Measurements from ENCODE around the gene MARK4.
"Not testable (repeated sequence)": the region's sequence is repeated elsewhere in the genome, so short reads cannot be mapped to it uniquely, and the experiment has no call there.

MARK4 gene

GRCh38 chr19:45311621-45312020, 60.5 kb downstream of the MARK4 start:
- no peak overlapping the region for H3K4me3 ChIP-seq (ENCODE audit: low read depth, low read length)
- TF ChIP-seq CTCF (IDR thresholded peaks at IDR 0.05; ENCODE audit: low read depth, low read length, missing control alignments) = no peak
- no peak for DNase-seq (ENCODE audit: low read depth)

GRCh38 chr19:45312285-45312684, 61.2 kb downstream of the MARK4 start:
- DNase-seq (ENCODE audit: low read depth); H3K4me3 ChIP-seq (ENCODE audit: low read depth, low read length): not testable (repeated sequence)

GRCh38 chr19:45314708-45315245, 63.7 kb downstream of the MARK4 start:
- TF ChIP-seq CTCF (IDR thresholded peaks at IDR 0.05; ENCODE audit: low read depth, low read length, missing control alignments) = no peak

GRCh38 chr19:45315304-45315703, 64.2 kb downstream of the MARK4 start:
- no peak overlapping the region for H3K4me3 ChIP-seq (ENCODE audit: low read depth, low read length)
- no peak for TF ChIP-seq CTCF (IDR thresholded peaks at IDR 0.05; ENCODE audit: low read depth, low read length, missing control alignments)
- no peak for DNase-seq (ENCODE audit: low read depth)

More at GRCh38 chr19:45314708-45315245, 63.7 kb downstream of the MARK4 start:
- no peak for DNase-seq (ENCODE audit: low read depth)
- H3K4me3 ChIP-seq (ENCODE audit: low read depth, low read length) = no peak overlapping the region

GRCh38 chr19:45320997-45321775, 70.1 kb downstream of the MARK4 start:
- no peak for DNase-seq (ENCODE audit: low read depth)
- TF ChIP-seq CTCF (IDR thresholded peaks at IDR 0.05; ENCODE audit: low read depth, low read length, missing control alignments) = no peak
- no peak overlapping the region for H3K4me3 ChIP-seq (ENCODE audit: low read depth, low read length)

- no peak for DNase-seq (ENCODE audit: low read depth)
- no peak for TF ChIP-seq CTCF (IDR thresholded peaks at IDR 0.05; ENCODE audit: low read depth, low read length, missing control alignments)
- H3K4me3 ChIP-seq (ENCODE audit: low read depth, low read length) = no peak overlapping the region
These were observed 70.8 kb downstream of the MARK4 start for GRCh38 chr19:45321848-45322247.

- no peak for DNase-seq (ENCODE audit: low read depth)
- no peak for TF ChIP-seq CTCF (IDR thresholded peaks at IDR 0.05; ENCODE audit: low read depth, low read length, missing control alignments)
- no peak overlapping the region for H3K4me3 ChIP-seq (ENCODE audit: low read depth, low read length)
These were observed 71.2 kb downstream of the MARK4 start for GRCh38 chr19:45322311-45322710.
